ENCODE data around the gene MYO15B. TPM values are rescaled to one million over a fixed set of nuclear protein-coding genes. Genes with fewer than 3 reads are reported as not detected.

Gene MYO15B
- total and polyA plus RNA-seq, 2 donors (not counting 1 experiment from before 2014, with no cell fraction given): 0.49 to 14.4 TPM

DNA sequence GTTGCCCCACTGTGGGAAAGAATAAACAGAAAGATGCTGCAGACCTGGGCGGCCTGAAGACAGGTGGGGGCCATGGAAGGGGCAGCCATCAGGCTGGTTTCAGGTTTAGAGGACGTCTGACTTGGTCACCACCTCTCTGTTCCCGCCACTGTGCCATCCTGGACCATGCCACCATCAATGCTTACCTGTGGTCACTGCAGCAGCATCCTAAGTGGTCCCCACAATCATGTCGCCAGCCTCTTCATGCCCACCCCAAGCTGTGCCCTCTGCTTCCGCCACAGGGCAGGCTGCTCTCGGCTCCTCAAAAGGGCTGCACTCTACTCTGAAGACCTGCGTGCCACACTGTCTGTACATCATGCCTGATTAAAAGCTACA, 56.0 kb downstream of the MYO15B start:
- TF ChIP-seq EZH2 (IDR thresholded peaks at IDR 0.05; ENCODE audit: low read length, missing control alignments): no peak
- TF ChIP-seq, protein P1, sequence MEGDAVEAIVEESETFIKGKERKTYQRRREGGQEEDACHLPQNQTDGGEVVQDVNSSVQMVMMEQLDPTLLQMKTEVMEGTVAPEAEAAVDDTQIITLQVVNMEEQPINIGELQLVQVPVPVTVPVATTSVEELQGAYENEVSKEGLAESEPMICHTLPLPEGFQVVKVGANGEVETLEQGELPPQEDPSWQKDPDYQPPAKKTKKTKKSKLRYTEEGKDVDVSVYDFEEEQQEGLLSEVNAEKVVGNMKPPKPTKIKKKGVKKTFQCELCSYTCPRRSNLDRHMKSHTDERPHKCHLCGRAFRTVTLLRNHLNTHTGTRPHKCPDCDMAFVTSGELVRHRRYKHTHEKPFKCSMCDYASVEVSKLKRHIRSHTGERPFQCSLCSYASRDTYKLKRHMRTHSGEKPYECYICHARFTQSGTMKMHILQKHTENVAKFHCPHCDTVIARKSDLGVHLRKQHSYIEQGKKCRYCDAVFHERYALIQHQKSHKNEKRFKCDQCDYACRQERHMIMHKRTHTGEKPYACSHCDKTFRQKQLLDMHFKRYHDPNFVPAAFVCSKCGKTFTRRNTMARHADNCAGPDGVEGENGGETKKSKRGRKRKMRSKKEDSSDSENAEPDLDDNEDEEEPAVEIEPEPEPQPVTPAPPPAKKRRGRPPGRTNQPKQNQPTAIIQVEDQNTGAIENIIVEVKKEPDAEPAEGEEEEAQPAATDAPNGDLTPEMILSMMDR (conservative IDR thresholded peaks at IDR 0.05 in 1 of 2, IDR thresholded peaks at IDR 0.05 in 1 of 2; ENCODE audit: low read depth in 1 of 2, low read length in 2 of 2): no peak
- Histone ChIP-seq H3K4me1 (ENCODE audit: control insufficient read depth, extremely low read depth, insufficient read depth, low read length) (no peaks in the 10 kb centered on the region), H4K20me1 (ENCODE audit: control insufficient read depth, extremely low read depth, insufficient read depth, low read length) (no peaks in the 10 kb centered on the region)

DNA sequence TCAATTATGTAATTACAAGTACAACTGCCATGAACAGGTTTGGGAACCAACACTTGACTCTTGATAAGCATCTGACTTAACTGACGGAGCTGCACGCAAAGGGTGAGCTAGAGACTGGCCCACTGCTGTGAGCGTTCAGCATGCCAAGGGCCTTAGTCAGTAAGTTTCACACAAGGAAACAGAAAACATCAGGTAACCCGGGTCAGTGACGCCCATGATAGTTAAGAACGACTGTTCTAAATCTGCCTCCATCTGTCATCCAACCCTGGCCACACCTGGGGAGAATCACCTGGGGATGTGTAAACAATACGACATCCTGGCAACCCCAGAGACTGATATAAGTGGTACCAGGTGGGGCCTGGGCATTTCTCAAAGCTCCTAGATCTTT, 57.9 kb downstream of the MYO15B start:
- Histone ChIP-seq H3K9ac (ENCODE audit: insufficient read depth, low read length) (no peak overlapping the region), H4K20me1 (ENCODE audit: control insufficient read depth, extremely low read depth, insufficient read depth, low read length) (no peaks in the 10 kb centered on the region), H3K27me3 (ENCODE audit: control insufficient read depth, insufficient read depth, low read length) (no peaks in the 10 kb centered on the region), H3K4me2 (ENCODE audit: extremely low read depth, insufficient read depth, low read length) (no peak overlapping the region), H2AFZ (ENCODE audit: low read length) (no peak overlapping the region), H3K36me3 (ENCODE audit: control insufficient read depth, insufficient read depth, low read length) (no peaks in the 10 kb centered on the region), H3K4me1 (ENCODE audit: control insufficient read depth, extremely low read depth, insufficient read depth, low read length) (no peaks in the 10 kb centered on the region), H3K9me3 (ENCODE audit: control insufficient read depth, insufficient read depth, low read depth, low read length) (no peaks in the 10 kb centered on the region), H3K79me2 (ENCODE audit: control insufficient read depth, insufficient read depth, low read length) (no peaks in the 10 kb centered on the region), H3K4me3 (replicated peaks in 1 of 4; ENCODE audit: control extremely low read depth in 1 of 4, insufficient read depth in 1 of 4, low read depth in 3 of 4, low read length in 4 of 4) (no peak overlapping the region), H3K27ac (ENCODE audit: insufficient read depth, low read length) (no peak overlapping the region)
- TF ChIP-seq, protein P1 (conservative IDR thresholded peaks at IDR 0.05 in 1 of 2, IDR thresholded peaks at IDR 0.05 in 1 of 2; ENCODE audit: low read depth in 1 of 2, low read length in 2 of 2): no peak
- no peak for TF ChIP-seq EZH2 (IDR thresholded peaks at IDR 0.05; ENCODE audit: low read length, missing control alignments)
- peak in 1 of 2 donors; percentile 54 for DNase-seq (ENCODE audit: low read depth in 2 of 2)

More for the DNA sequence above, 56.0 kb downstream of the MYO15B start:
- no peak for DNase-seq (ENCODE audit: low read depth in 2 of 2)
- Histone ChIP-seq H3K9me3 (ENCODE audit: control insufficient read depth, insufficient read depth, low read depth, low read length) (no peaks in the 10 kb centered on the region), H2AFZ (ENCODE audit: low read length) (no peak overlapping the region), H3K4me3 (replicated peaks in 1 of 4; ENCODE audit: control extremely low read depth in 1 of 4, insufficient read depth in 1 of 4, low read depth in 3 of 4, low read length in 4 of 4) (no peak overlapping the region), H3K27ac (ENCODE audit: insufficient read depth, low read length) (no peak overlapping the region), H3K9ac (ENCODE audit: insufficient read depth, low read length) (no peak overlapping the region), H3K36me3 (ENCODE audit: control insufficient read depth, insufficient read depth, low read length) (no peaks in the 10 kb centered on the region), H3K4me2 (ENCODE audit: extremely low read depth, insufficient read depth, low read length) (no peak overlapping the region), H3K27me3 (ENCODE audit: control insufficient read depth, insufficient read depth, low read length) (no peaks in the 10 kb centered on the region), H3K79me2 (ENCODE audit: control insufficient read depth, insufficient read depth, low read length) (no peaks in the 10 kb centered on the region)

DNA sequence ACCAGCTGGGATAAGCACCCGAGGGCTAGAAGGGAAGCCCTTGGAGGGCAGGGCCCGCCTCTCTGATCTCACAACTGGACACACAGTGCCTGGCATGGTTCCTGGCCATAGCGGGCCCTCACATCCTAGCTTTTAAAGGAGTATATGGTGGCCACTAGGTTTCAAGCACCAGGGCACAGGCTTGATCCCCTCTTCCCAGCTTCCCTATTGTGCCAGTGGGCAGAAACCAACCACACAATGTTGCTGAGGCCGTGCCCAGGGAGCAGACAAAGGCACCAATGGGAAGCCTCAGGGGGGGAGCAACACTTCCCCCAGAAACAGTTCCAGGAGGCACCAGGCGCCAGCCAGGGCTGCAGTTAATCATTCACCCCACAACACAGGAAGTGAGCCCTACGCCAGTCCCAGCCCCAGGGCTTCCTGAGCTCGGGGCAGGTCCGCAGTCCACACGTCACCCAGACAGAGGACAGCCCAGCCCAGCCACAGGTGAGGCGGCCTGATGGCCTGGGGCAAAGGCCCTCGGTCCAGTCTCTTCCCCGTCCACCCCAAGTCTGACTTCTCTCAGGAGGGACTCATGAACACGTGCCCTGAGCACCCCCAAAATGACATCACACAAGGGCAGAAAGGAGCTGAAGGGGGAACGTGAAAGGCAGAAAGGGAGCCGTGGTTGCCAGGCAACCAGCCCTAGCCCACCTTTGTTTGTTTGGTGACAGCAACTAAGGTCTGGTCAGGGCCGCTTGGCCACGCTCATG, 58.5 kb downstream of the MYO15B start:
- Histone ChIP-seq H3K27me3 (ENCODE audit: control insufficient read depth, insufficient read depth, low read length) (no peaks in the 10 kb centered on the region), H2AFZ (ENCODE audit: low read length) (no peak overlapping the region), H3K27ac (ENCODE audit: insufficient read depth, low read length) (no peak overlapping the region), H3K4me2 (ENCODE audit: extremely low read depth, insufficient read depth, low read length) (no peak overlapping the region), H3K9me3 (ENCODE audit: control insufficient read depth, insufficient read depth, low read depth, low read length) (no peaks in the 10 kb centered on the region), H3K4me1 (ENCODE audit: control insufficient read depth, extremely low read depth, insufficient read depth, low read length) (no peaks in the 10 kb centered on the region), H3K4me3 (replicated peaks in 1 of 4; ENCODE audit: control extremely low read depth in 1 of 4, insufficient read depth in 1 of 4, low read depth in 3 of 4, low read length in 4 of 4) (no peak overlapping the region), H3K79me2 (ENCODE audit: control insufficient read depth, insufficient read depth, low read length) (no peaks in the 10 kb centered on the region), H3K36me3 (ENCODE audit: control insufficient read depth, insufficient read depth, low read length) (peaks cover 4% of the 10 kb centered on the region), H4K20me1 (ENCODE audit: control insufficient read depth, extremely low read depth, insufficient read depth, low read length) (no peaks in the 10 kb centered on the region), H3K9ac (ENCODE audit: insufficient read depth, low read length) (no peak overlapping the region)
- DNase-seq (ENCODE audit: low read depth in 2 of 2): no peak
- no peak for TF ChIP-seq EZH2 (IDR thresholded peaks at IDR 0.05; ENCODE audit: low read length, missing control alignments)
- TF ChIP-seq, protein P1 (conservative IDR thresholded peaks at IDR 0.05 in 1 of 2, IDR thresholded peaks at IDR 0.05 in 1 of 2; ENCODE audit: low read depth in 1 of 2, low read length in 2 of 2): no peak
